Uterus (tissue), 4 donors: Measurements from ENCODE around the gene ZC3H12A. TPM values are rescaled to one million over a fixed set of nuclear protein-coding genes. Genes with fewer than 3 reads are reported as not detected.

ENCODE experiments used
- DNase-seq, 2 donors: peaks; one replicate each; pipeline ENCODE4 v3.0.0-alpha.2; 2019 to 2020
- H3K27ac ChIP-seq, 2 donors: fragments of 200-600 bp; sonication (generic); 1 replicate in 1 of 2; 2 replicates in 1 of 2; pipeline ENCODE4 v1.5.1; 2016 to 2018
- H3K27me3 ChIP-seq, 2 donors: fragments of 200-600 bp; sonication (generic); one replicate each; pipeline ENCODE4 v1.5.1; 2018 to 2019; ENCODE audit warnings: control low read depth in 1 of 2
- H3K36me3 ChIP-seq, 2 donors: fragments of 200-600 bp; sonication (generic); one replicate each; pipeline ENCODE4 v1.5.1; 2019; ENCODE audit warnings: control low read depth in 1 of 2
- H3K4me1 ChIP-seq, 2 donors: fragments of 200-600 bp; sonication (generic); one replicate each; pipeline ENCODE4 v1.5.1; 2018 to 2019; ENCODE audit warnings: control low read depth in 1 of 2
- H3K4me3 ChIP-seq, 2 donors: fragments of 200-600 bp; sonication (generic); 1 replicate in 1 of 2; 2 replicates in 1 of 2; pipeline ENCODE4 v1.5.1; 2018 to 2019; ENCODE audit warnings: mild to moderate bottlenecking in 1 of 2
- H3K9me3 ChIP-seq, 2 donors: fragments of 200-600 bp; sonication (generic); one replicate each; pipeline ENCODE4 v1.5.1; 2019; ENCODE audit warnings: control low read depth in 1 of 2
- CTCF ChIP-seq, 4 experiments: fragments of 200-600 bp in 2 of 4; fragments of 450-650 bp in 2 of 4; sonication (generic) in 2 of 4; IDR thresholded peaks; one replicate each; pipeline ENCODE4 v1.5.1; 2016 to 2019; ENCODE audit warnings: antibody characterized with exemption in 4 of 4, mild to moderate bottlenecking in 2 of 4, moderate library complexity in 1 of 4
- POLR2A ChIP-seq, 2 donors: fragments of 450-650 bp; IDR thresholded peaks; one replicate each; pipeline ENCODE4 v1.6.1; 2016; ENCODE audit warnings: antibody characterized with exemption in 2 of 2, mild to moderate bottlenecking in 1 of 2, moderate library complexity in 1 of 2
- intact Hi-C: fragments of 100-400 bp; cut with DNase I; formaldehyde crosslinking; loops from one replicate; pipeline ENCODE4 v1.15.1; 2023; ENCODE audit warnings: low total_unique reads
- total RNA-seq, 4 donors: library from RNA; depleted of rRNA in 3 of 4; stranded (reverse); fragments of >200 nt in 3 of 4; gene quantifications; one replicate each; pipeline versions ENCODE4 v1.1.0 to v1.2.4, GENCODE V29; 2014 to 2023
- donor health status: DM: yes; HTN: yes; CAD: no.

ZC3H12A gene
- 10 to 100 TPM in 1 of 4 donors, 1 to 10 TPM in 3; 2.5 to 11.5 (median 8.5) TPM for total RNA-seq

DNA sequence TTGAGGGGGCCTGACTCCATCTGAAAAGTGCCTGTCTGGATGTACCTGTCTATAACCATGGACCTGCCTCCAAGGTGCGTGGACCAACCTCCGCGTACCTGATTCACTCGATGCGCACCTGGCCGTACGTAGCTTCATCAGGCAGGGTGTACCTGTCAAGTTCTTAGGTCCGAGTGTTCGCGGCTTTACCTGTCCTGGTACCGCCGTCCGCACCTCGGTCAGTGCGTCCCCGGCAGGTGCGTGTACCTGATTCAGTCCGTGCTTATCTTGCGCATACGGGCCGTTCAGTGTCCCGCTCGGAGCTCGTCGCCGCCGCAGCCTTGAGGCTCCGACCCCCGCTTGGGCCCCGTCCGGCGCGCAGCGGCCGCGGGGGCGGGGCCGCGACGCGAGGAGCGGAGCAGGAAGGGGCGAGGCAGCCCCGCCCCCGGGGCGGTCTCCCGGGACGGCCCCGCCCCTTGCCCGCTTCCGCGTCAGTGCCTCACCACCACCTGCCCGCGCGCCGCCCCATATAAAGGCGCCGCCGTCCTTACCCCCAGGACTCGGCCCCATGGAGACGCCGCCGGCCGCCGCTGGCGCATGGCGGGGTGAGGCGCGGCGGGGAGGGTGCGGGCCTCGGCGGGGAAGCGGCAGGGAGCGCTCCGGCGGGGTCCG lies at the start of gene ZC3H12A:
Gene ZC3H12A (plus strand): TSS at position 535 of the 651 bp plus-strand sequence. CDS start 917 bp downstream, outside the sequence.
- H3K27ac ChIP-seq = peak within 1 kb of the TSS; percentile 85 to 94
- H3K27me3 ChIP-seq = no peaks in the 10 kb centered on the region
- no peaks in the 10 kb centered on the region for H3K9me3 ChIP-seq
- peak within 1 kb of the TSS; percentile 89 to 92 for H3K4me3 ChIP-seq
- TF ChIP-seq CTCF (IDR thresholded peaks at IDR 0.05) (peak in 1 of 4 experiments; percentile 8), POLR2A (IDR thresholded peaks at IDR 0.05) (peak; percentile 95 to 98)
- H3K36me3 ChIP-seq = no peaks in the 10 kb centered on the region
- H3K4me1 ChIP-seq = peaks cover 14 to 38% of the 10 kb centered on the region in 2 donors
- intact Hi-C loops = no loop called here
- peak; percentile 86 to 90 for DNase-seq

GRCh38 chr1:37425221-37425620 lies 49.2 kb upstream of the ZC3H12A start:
- H3K36me3 ChIP-seq = no peaks in the 10 kb centered on the region
- no peaks in the 10 kb centered on the region for H3K4me1 ChIP-seq
- H3K9me3 ChIP-seq = no peaks in the 10 kb centered on the region
- no peak for DNase-seq
- no peak overlapping the region for H3K27ac ChIP-seq
- TF ChIP-seq POLR2A (IDR thresholded peaks at IDR 0.05) (no peak), CTCF (IDR thresholded peaks at IDR 0.05) (no peak)
- H3K27me3 ChIP-seq = peaks cover 0 to 2% of the 10 kb centered on the region in 2 donors
- intact Hi-C loops = no loop called here
- no peak overlapping the region for H3K4me3 ChIP-seq

DNA sequence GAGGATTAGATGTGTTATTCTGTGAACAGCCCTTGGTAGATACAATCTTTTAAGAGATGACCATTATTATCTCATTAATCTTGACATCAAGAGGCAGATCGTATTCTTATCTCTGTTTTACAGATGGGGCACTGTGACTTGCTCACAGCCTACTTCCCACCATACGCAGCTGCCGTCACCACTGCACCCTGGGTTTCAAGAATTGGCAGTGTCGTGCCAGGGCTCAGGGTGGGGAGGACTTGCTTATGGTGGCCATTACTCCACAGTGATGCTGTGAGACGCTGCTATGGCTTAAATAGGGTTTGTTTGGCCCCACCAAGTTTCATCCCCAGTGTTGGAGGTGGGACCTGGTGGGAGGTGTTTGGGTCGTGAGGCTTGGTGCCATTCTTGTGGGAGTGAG lies 45.4 kb upstream of the ZC3H12A start:
- H3K27me3 ChIP-seq = peaks cover 0 to 4% of the 10 kb centered on the region in 2 donors
- DNase-seq = no peak
- no peaks in the 10 kb centered on the region for H3K9me3 ChIP-seq
- no peak for TF ChIP-seq CTCF (IDR thresholded peaks at IDR 0.05)
- TF ChIP-seq POLR2A (IDR thresholded peaks at IDR 0.05) = no peak
- no peaks in the 10 kb centered on the region for H3K36me3 ChIP-seq
- H3K4me3 ChIP-seq = no peak overlapping the region
- no peak overlapping the region for H3K27ac ChIP-seq
- H3K4me1 ChIP-seq = no peaks in the 10 kb centered on the region
- intact Hi-C loops = no loop called here

DNA sequence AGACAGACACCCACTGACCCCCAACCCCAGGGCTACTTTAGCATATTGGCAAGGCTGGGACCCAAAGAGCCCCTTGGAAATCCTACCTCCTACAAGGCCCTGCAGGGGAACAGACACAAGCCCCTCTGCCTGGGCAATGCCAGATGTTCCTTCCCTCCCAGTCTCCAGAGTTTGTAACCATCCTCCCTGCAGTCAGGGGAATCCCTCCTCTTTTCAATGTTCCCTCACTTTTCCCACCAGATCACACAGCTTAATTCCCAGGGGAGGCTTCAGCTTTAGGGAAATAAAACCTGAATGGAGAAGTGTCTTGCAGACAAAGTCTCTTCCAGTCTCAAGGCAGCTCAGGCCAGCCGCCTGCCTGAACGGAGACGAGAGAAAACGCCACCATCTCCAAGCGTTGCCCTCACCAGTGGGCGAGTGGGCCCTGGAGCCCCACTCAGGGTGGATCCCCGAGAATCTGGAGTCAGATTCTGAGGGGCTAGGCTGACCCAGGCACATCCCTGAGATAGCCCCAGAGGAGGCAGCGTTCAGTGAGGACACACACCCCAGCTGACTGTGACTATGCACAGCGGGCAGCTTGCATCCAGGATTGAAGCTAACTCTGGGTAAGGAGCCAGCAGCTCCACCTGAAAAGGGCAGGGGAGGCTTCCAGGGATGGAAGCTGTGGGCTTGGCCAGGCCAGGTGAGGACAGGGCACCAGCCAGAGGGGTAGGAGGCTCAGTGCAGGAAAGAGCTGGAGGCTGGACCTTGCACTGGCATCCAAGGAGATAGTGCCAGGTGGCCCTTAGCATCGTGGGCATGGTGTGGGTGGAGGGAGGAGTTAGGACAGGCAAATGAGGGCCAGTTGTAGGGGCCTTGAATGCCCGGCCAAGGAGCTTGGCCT lies 44.0 kb upstream of the ZC3H12A start:
- no peak overlapping the region for H3K4me3 ChIP-seq
- TF ChIP-seq POLR2A (IDR thresholded peaks at IDR 0.05) = no peak
- peaks cover 0 to 4% of the 10 kb centered on the region in 2 donors for H3K27me3 ChIP-seq
- H3K9me3 ChIP-seq = no peaks in the 10 kb centered on the region
- DNase-seq = no peak
- intact Hi-C loops = no loop called here
- no peak overlapping the region for H3K27ac ChIP-seq
- no peaks in the 10 kb centered on the region for H3K36me3 ChIP-seq
- H3K4me1 ChIP-seq = no peaks in the 10 kb centered on the region

DNA sequence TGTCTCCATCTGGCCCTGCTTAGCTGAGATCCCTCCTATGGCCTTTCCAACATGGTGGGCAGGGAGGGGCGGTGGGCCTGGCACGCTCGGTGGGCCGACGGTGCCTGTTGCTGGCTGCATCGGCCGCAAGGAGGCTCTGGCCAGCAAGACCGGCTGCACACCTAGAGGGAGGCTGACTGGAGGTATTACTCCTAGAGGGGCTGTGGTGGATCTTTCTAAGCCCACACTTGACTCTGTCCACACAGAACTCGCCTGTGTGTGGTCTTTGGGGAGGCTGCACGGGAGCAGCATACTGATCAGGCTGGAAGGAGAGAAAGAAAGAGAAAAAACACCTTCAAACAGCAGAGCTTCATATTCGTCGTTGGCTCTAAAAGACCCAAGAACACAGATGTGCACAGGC lies 41.7 kb upstream of the ZC3H12A start:
- Histone ChIP-seq H3K9me3 (no peaks in the 10 kb centered on the region), H3K27me3 (peaks cover 0 to 4% of the 10 kb centered on the region in 2 donors), H3K36me3 (no peaks in the 10 kb centered on the region), H3K4me1 (no peaks in the 10 kb centered on the region), H3K27ac (no peak overlapping the region), H3K4me3 (no peak overlapping the region)
- TF ChIP-seq POLR2A (IDR thresholded peaks at IDR 0.05) (no peak), CTCF (IDR thresholded peaks at IDR 0.05) (no peak)
- no peak for DNase-seq
- intact Hi-C loops = no loop called here
